Activated CD4-positive, alpha-beta T cell treated with anti-CD3 and anti-CD28 coated beads for 36 hours (primary cell): ENCODE data around the gene PXT1. TPM values are rescaled to one million over a fixed set of nuclear protein-coding genes. Genes with fewer than 3 reads are reported as not detected.

Source experiments
- ATAC-seq: fragments of 200-7000 bp; cut with Tn5 transposase; one replicate; pipeline ENCODE4 v1.10.0; 2021; ENCODE audit warnings: mild to moderate bottlenecking, moderate library complexity
- CTCF ChIA-PET: fragments of 350-600 bp; sonication (Branson Sonifier 250); formaldehyde crosslinking; loops from one replicate; lab custom pipeline; 2021; ENCODE audit warnings: antibody characterized with exemption; lab: Charles Lee
- POLR2A ChIA-PET: fragments of 350-600 bp; sonication (Branson Sonifier 250); formaldehyde crosslinking; loops from one replicate; lab custom pipeline; 2021; ENCODE audit warnings: antibody characterized with exemption, inconsistent platforms; lab: Charles Lee
- DNase-seq: peaks from one replicate; pipeline ENCODE4 v3.0.0-alpha.2; 2020
- H3K27ac Mint-ChIP-seq: one replicate; pipeline ENCODE4 v1.8.0; 2021; ENCODE audit warnings: mixed read lengths
- H3K27me3 Mint-ChIP-seq: one replicate; pipeline ENCODE4 v1.8.0; 2021; ENCODE audit warnings: mixed read lengths
- H3K36me3 Mint-ChIP-seq: one replicate; pipeline ENCODE4 v1.8.0; 2021; ENCODE audit warnings: low read depth, mixed read lengths
- H3K4me1 Mint-ChIP-seq: one replicate; pipeline ENCODE4 v1.8.0; 2021; ENCODE audit warnings: mixed read lengths
- H3K4me3 Mint-ChIP-seq: one replicate; pipeline ENCODE4 v1.8.0; 2021; ENCODE audit warnings: mild to moderate bottlenecking, moderate library complexity, mixed read lengths
- H3K9me3 Mint-ChIP-seq: one replicate; pipeline ENCODE4 v1.8.0; 2021; ENCODE audit warnings: low read depth, mixed read lengths
- intact Hi-C, 2 experiments: fragments of 100-400 bp; cut with DNase I in 1 of 2; cut with micrococcal nuclease in 1 of 2; formaldehyde crosslinking; loops; one replicate each; pipeline versions ENCODE4 v1.14.2 to v1.15.1; 2022 to 2024; cut with DNase I, micrococcal nuclease
- total RNA-seq, 2 experiments: library from RNA; stranded (reverse); gene quantifications; one replicate each; pipeline ENCODE4 v1.2.3, GENCODE V29; 2021

PXT1 gene
- total RNA-seq, 2 experiments from 2014 or later: 0.11 to 0.14 TPM

DNA sequence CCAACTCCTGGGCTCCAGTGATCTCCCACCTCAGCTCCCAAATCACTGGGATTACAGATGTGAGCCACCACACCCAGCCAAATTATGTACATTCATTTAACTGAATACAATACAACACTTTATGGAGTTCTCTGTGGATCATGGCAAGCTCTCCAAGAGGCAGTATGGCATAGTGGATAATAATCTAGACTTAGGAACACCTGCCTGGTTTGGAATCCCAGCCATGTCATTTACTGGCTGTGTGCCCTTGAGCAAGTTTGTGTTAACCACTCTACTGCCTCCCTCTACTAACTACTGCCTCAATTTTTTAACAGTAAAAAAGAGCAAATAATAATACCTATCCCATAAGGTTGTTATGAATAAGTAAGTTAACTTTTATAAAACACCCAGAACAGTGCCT lies 53.3 kb downstream of the PXT1 start:
- ChIA-PET POLR2A (no interaction called here), CTCF (no interaction called here)
- ATAC-seq (no peak), DNase-seq (no peak)
- peaks cover 31% of the 10 kb centered on the region for H3K27me3 Mint-ChIP-seq
- peaks cover 20% of the 10 kb centered on the region for H3K4me1 Mint-ChIP-seq
- intact Hi-C loops: no loop called here
- H3K36me3 Mint-ChIP-seq: no peaks in the 10 kb centered on the region
- no peak overlapping the region for H3K27ac Mint-ChIP-seq
- no peaks in the 10 kb centered on the region for H3K9me3 Mint-ChIP-seq
- no peak overlapping the region for H3K4me3 Mint-ChIP-seq

DNA sequence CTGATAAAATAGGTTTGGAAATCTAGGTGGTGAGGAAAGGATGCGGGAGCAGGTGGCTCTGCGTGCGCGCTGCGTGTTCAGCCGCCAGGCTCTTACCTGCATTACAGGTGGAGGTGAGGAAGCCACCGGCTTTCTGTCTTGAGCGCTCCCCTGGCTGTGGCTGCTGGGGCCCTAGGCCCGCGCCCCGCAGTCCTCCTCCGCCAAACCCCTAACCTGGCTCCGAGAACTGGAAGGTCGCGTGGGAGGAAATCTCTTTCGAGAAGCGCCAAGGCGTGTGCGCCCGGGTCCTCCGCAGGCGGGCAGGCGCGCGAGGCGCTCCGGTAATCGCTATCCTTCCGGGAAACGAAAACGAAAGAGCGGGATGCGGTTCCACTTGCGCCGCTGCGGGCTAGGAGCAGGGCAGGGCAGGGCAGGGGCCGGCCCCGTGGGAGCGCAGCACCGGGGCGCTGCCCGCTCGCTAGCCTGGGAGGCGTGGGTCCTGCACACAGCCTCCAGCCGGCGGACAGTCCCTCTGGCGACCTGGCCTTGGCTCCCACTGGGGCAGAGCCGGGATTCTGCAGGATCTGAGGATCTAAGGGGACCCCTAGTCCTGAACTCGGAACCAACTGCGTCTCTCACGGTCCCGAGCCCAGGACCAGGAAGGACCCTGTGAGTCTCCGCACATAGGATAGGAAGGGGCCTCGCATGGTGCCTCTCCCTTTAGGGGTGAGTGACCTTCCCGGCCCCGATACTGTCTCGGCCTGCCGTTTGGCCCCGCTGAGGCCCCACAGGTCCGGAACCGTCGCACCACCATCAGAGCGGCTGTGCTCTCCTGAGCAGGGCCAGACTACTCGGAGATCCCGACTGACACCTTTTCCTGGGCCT lies 55.0 kb downstream of the PXT1 start, which contains the start of gene ETV7:
ETV7 (minus strand) TSS at position 230 of the 864 bp plus-strand sequence; CDS start at position 102, 128 bp downstream.
- intact Hi-C loops: no loop called here
- Mint-ChIP-seq H3K4me3 (peak within 1 kb of the TSS; percentile 79), H3K4me1 (peaks cover 31% of the 10 kb centered on the region), H3K36me3 (no peaks in the 10 kb centered on the region), H3K9me3 (no peaks in the 10 kb centered on the region), H3K27me3 (peaks cover 29% of the 10 kb centered on the region), H3K27ac (peak within 1 kb of the TSS; percentile 73)
- ChIA-PET POLR2A (interaction anchor here (0.6 kb wide), 1 partner anchor 9 kb away, joined by 5 read pairs; no protein-coding TSS in a partner anchor), CTCF (interaction anchor here (1.1 kb wide), 1 partner anchor 8 kb away, joined by 5 read pairs; no protein-coding TSS in a partner anchor)
- DNase-seq (peak; percentile 67), ATAC-seq (peak; percentile 57)

GRCh38 chr6:36386495-36387439 lies 55.9 kb downstream of the PXT1 start:
- Mint-ChIP-seq H3K4me3 (peak overlapping the region; percentile 79), H3K9me3 (no peaks in the 10 kb centered on the region), H3K36me3 (no peaks in the 10 kb centered on the region), H3K27me3 (peaks cover 29% of the 10 kb centered on the region), H3K4me1 (peaks cover 35% of the 10 kb centered on the region), H3K27ac (peak overlapping the region; percentile 79)
- intact Hi-C loops: no loop called here
- DNase-seq: peak; percentile 23
- ChIA-PET POLR2A (no interaction called here), CTCF (interaction anchor here (0.6 to 1.1 kb wide), 4 partner anchors 15 to 377 kb away, joined by 3 to 4 read pairs (median 3); no protein-coding TSS in a partner anchor)
- ATAC-seq: no peak

GRCh38 chr6:36384095-36384494 lies 58.6 kb downstream of the PXT1 start:
- Mint-ChIP-seq H3K4me1 (peaks cover 35% of the 10 kb centered on the region), H3K27ac (no peak overlapping the region), H3K4me3 (no peak overlapping the region), H3K9me3 (no peaks in the 10 kb centered on the region), H3K27me3 (peaks cover 23% of the 10 kb centered on the region), H3K36me3 (no peaks in the 10 kb centered on the region)
- no peak for ATAC-seq
- intact Hi-C loops: no loop called here
- ChIA-PET POLR2A (no interaction called here), CTCF (interaction anchor here (1.2 kb wide), 1 partner anchor 43 kb away, joined by 3 read pairs; no protein-coding TSS in a partner anchor)
- DNase-seq: no peak

DNA sequence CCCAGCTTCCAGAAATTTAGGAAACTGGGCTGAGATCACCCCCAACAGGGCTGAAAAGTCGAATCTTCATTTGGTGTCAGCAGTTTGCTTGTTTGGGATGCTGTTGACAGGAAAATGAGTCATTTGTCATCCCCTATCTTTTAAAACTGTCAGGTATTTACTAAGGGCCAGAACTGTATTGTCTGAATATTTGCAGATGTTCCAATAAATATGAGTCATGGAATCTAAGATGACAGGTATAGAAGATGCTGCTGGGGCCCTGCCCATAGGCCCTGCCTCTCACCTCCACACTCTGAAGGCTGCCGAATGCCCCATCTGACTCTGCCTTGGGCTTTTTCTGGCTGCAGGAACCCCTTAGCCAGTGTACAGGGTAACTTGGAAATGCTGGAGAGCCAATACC lies 59.0 kb downstream of the PXT1 start:
- CTCF ChIA-PET: interaction anchor here (1.0 to 1.2 kb wide), 2 partner anchors 43 to 270 kb away, joined by 3 read pairs; no protein-coding TSS in a partner anchor
- H3K4me3 Mint-ChIP-seq: no peak overlapping the region
- H3K27me3 Mint-ChIP-seq: peaks cover 22% of the 10 kb centered on the region
- H3K27ac Mint-ChIP-seq: no peak overlapping the region
- peaks cover 35% of the 10 kb centered on the region for H3K4me1 Mint-ChIP-seq
- no peaks in the 10 kb centered on the region for H3K9me3 Mint-ChIP-seq
- DNase-seq: peak; percentile 30
- H3K36me3 Mint-ChIP-seq: no peaks in the 10 kb centered on the region
- POLR2A ChIA-PET: no interaction called here
- ATAC-seq: peak; percentile 70
- intact Hi-C loops: no loop called here

GRCh38 chr6:36382976-36383375 lies 59.7 kb downstream of the PXT1 start:
- intact Hi-C loops: no loop called here
- H3K36me3 Mint-ChIP-seq: no peaks in the 10 kb centered on the region
- no peaks in the 10 kb centered on the region for H3K9me3 Mint-ChIP-seq
- ChIA-PET CTCF (interaction anchor here (0.9 to 1.2 kb wide), 3 partner anchors 14 to 270 kb away, joined by 3 read pairs; no protein-coding TSS in a partner anchor), POLR2A (interaction anchor here (0.7 kb wide), 1 partner anchor 344 kb away, joined by 4 read pairs; no protein-coding TSS in a partner anchor)
- H3K4me1 Mint-ChIP-seq: peaks cover 31% of the 10 kb centered on the region
- no peak overlapping the region for H3K4me3 Mint-ChIP-seq
- ATAC-seq: no peak
- DNase-seq: no peak
- H3K27ac Mint-ChIP-seq: peak overlapping the region; percentile 48
- peaks cover 15% of the 10 kb centered on the region for H3K27me3 Mint-ChIP-seq

GRCh38 chr6:36381502-36382389 lies 60.9 kb downstream of the PXT1 start:
- DNase-seq: peak; percentile 22
- Mint-ChIP-seq H3K4me1 (peaks cover 21% of the 10 kb centered on the region), H3K9me3 (no peaks in the 10 kb centered on the region), H3K27ac (no peak overlapping the region), H3K4me3 (no peak overlapping the region), H3K36me3 (no peaks in the 10 kb centered on the region), H3K27me3 (peaks cover 7% of the 10 kb centered on the region)
- ATAC-seq: peak; percentile 31
- CTCF ChIA-PET: interaction anchor here (0.6 to 1.2 kb wide), 5 partner anchors 13 to 110 kb away, joined by 3 to 6 read pairs (median 3); no protein-coding TSS in a partner anchor
- POLR2A ChIA-PET: no interaction called here
- intact Hi-C loops: no loop called here

- intact Hi-C loops: no loop called here
- ChIA-PET POLR2A (no interaction called here), CTCF (interaction anchor here (0.5 to 1.2 kb wide), 3 partner anchors 39 to 101 kb away, joined by 3 read pairs; no protein-coding TSS in a partner anchor)
- H3K27ac Mint-ChIP-seq: no peak overlapping the region
- no peaks in the 10 kb centered on the region for H3K27me3 Mint-ChIP-seq
- no peaks in the 10 kb centered on the region for H3K9me3 Mint-ChIP-seq
- no peaks in the 10 kb centered on the region for H3K36me3 Mint-ChIP-seq
- H3K4me3 Mint-ChIP-seq: no peak overlapping the region
- ATAC-seq: no peak
- peaks cover 15% of the 10 kb centered on the region for H3K4me1 Mint-ChIP-seq
- no peak for DNase-seq
These were observed 62.5 kb downstream of the PXT1 start for GRCh38 chr6:36380166-36380565.

GRCh38 chr6:36378936-36379335 lies 63.7 kb downstream of the PXT1 start:
- POLR2A ChIA-PET: no interaction called here
- Mint-ChIP-seq H3K36me3 (no peaks in the 10 kb centered on the region), H3K27me3 (no peaks in the 10 kb centered on the region), H3K4me1 (peaks cover 12% of the 10 kb centered on the region), H3K9me3 (no peaks in the 10 kb centered on the region), H3K27ac (peak overlapping the region; percentile 29), H3K4me3 (no peak overlapping the region)
- DNase-seq (no peak), ATAC-seq (no peak)
- intact Hi-C loops: no loop called here
- CTCF ChIA-PET: interaction anchor here (0.6 to 1.0 kb wide), 3 partner anchors 9 to 410 kb away, joined by 3 to 5 read pairs (median 4); no protein-coding TSS in a partner anchor

DNA sequence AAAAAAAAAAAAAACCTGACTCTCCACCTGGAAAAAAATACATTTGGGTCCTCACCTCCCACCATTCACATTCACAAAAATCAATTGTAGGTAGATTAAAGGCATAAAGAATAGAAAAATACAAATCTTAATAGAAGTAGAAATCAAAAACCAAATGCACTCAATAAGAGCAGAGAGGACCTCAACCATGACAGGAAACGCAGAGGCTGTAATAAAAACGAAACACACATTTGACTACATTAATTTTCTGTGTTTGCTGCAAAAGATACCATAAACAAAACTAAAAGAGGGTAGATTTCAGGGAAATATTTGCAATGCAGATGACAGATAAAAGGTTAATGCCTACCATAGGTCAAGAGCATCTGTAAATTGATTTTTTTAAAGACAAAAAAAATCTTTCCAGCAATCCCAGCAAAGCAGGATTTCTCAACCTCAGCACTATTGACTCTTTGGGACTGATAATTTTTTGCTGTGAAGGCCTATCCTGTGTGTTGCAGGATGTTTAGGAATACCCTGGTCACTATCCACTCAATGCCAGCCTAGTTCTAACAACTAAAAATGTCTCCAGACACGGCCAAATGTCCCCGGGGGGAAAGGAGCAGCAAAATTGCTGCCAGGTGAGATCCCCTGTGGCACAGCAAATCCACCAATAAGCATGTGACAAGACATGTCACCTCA lies 64.3 kb downstream of the PXT1 start:
- Mint-ChIP-seq H3K27ac (peak overlapping the region; percentile 29), H3K9me3 (no peaks in the 10 kb centered on the region), H3K27me3 (no peaks in the 10 kb centered on the region), H3K36me3 (no peaks in the 10 kb centered on the region), H3K4me3 (no peak overlapping the region), H3K4me1 (peaks cover 10% of the 10 kb centered on the region)
- no peak for DNase-seq
- CTCF ChIA-PET: interaction anchor here (1.4 kb wide), 1 partner anchor 17 kb away, joined by 4 read pairs; no protein-coding TSS in a partner anchor
- no peak for ATAC-seq
- POLR2A ChIA-PET: no interaction called here
- intact Hi-C loops: no loop called here
